Mammary microvascular endothelial cell (primary cell): ENCODE data around the gene STUB1. TPM values are rescaled to one million over a fixed set of nuclear protein-coding genes. Genes with fewer than 3 reads are reported as not detected.

Experiments
- total RNA-seq: library from RNA; depleted of rRNA; stranded (reverse); fragments of >200 nt; gene quantifications from 2 replicates; pipeline ENCODE4 v1.2.3, GENCODE V29; 2015

STUB1 gene
- total RNA-seq = 176 and 178 TPM in 2 replicates

GRCh38 chr16:679814-680624 is at the start of gene STUB1:
STUB1 (plus strand) TSS chr16:680410; CDS start chr16:680526, 116 bp downstream.

GRCh38 chr16:630815-631405 is 49.3 kb upstream of the STUB1 start, which contains the start of gene WFIKKN1:
WFIKKN1 (plus strand) TSS chr16:630985; CDS start chr16:631254, 269 bp downstream.

GRCh38 chr16:636206-637080 is 43.8 kb upstream of the STUB1 start, which contains the start of gene METTL26:
METTL26 (minus strand) TSS chr16:636305; CDS start chr16:636290, 15 bp downstream.

GRCh38 chr16:641326-642188 is 38.7 kb upstream of the STUB1 start, which contains the start of gene MCRIP2:
MCRIP2 (plus strand) TSS chr16:641828; CDS start chr16:641992, 164 bp downstream.

GRCh38 chr16:648781-649589 is 31.2 kb upstream of the STUB1 start, which contains the start of gene WDR90:
WDR90 (plus strand) TSS chr16:649365; CDS start chr16:649417, 52 bp downstream.

GRCh38 chr16:667780-668518 is 12.3 kb upstream of the STUB1 start, which contains the start of gene RHOT2:
RHOT2 (plus strand) TSS chr16:668132; CDS start chr16:668200, 68 bp downstream.

GRCh38 chr16:674968-675883 is 5.0 kb upstream of the STUB1 start, which contains the start of gene RHBDL1:
RHBDL1 (plus strand) TSS chr16:675671; CDS start chr16:675791, 120 bp downstream.

GRCh38 chr16:684071-684794 is 4.0 kb downstream of the STUB1 start, which contains the start of gene JMJD8:
JMJD8 (minus strand) TSS chr16:684334; CDS start chr16:684319, 15 bp downstream.

GRCh38 chr16:705431-706188 is 25.4 kb downstream of the STUB1 start, which contains the start of gene FBXL16:
FBXL16 (minus strand) TSS chr16:705801; CDS start chr16:697405, 8,396 bp downstream.

GRCh38 chr16:714558-715476 is 34.6 kb downstream of the STUB1 start, which contains the start of gene METRN:
METRN (plus strand) TSS chr16:715118; CDS start chr16:715290, 172 bp downstream.

GRCh38 chr16:720990-721764 is 41.0 kb downstream of the STUB1 start, which contains the start of gene ANTKMT:
ANTKMT (plus strand) TSS chr16:721146; CDS start chr16:721275, 129 bp downstream.

GRCh38 chr16:726438-727290 is 46.5 kb downstream of the STUB1 start, which contains the start of the genes CCDC78 and HAGHL:
CCDC78 (minus strand) TSS chr16:726443; CDS start chr16:726367, 76 bp downstream.
HAGHL (plus strand) TSS chr16:727106; CDS start chr16:727510, 404 bp downstream.

